GM12878 (cell line): ENCODE measurements around the gene TSPAN11. TPM values are rescaled to one million over a fixed set of nuclear protein-coding genes. Genes with fewer than 3 reads are reported as not detected.
"Not testable (repeated sequence)": the region's sequence is repeated elsewhere in the genome, so short reads cannot be mapped to it uniquely, and the experiment has no call there.

Experiments used
- ATAC-seq: fragments of 200-7000 bp; cut with Tn5 transposase; 3 replicates; pipeline ENCODE4 v1.9.1; 2020; ENCODE audit warnings: mild to moderate bottlenecking, moderate library complexity
- BruUV-seq: library from RNA; stranded (reverse); fragments of 400-500 nt; replicated peaks from 2 replicates; lab custom pipeline; 2021; lab: Mats Ljungman, UMichigan
- CTCF ChIA-PET: fragments of 300-600 bp; sonication (Branson Sonifier 250); formaldehyde crosslinking; extraction: SDS; loops from one replicate; lab custom pipeline; 2021; ENCODE audit warnings: inconsistent platforms; lab: Yijun Ruan, JAX
- POLR2A ChIA-PET: fragments of 350-600 bp; formaldehyde crosslinking; extraction: SDS; loops from one replicate; lab custom pipeline; 2021; ENCODE audit warnings: inconsistent platforms; lab: Charles Lee
- RAD21 ChIA-PET: fragments of 300-600 bp; sonication (Branson Sonifier 250); formaldehyde crosslinking; loops from one replicate; lab custom pipeline; 2023; ENCODE audit warnings: antibody characterized with exemption; ENCODE audit not compliant: unreplicated experiment; lab: Charles Lee
- SMC1A ChIA-PET: fragments of 300-600 bp; sonication (Branson Sonifier 250); formaldehyde crosslinking; loops from one replicate; lab custom pipeline; 2023; ENCODE audit not compliant: unreplicated experiment, uncharacterized antibody; lab: Charles Lee
- DNase-seq: peaks from one replicate; pipeline ENCODE4 v3.0.0-alpha.2; 2011; ENCODE audit warnings: low read depth, low spot score
- FAIRE-seq: peaks from 3 replicates; lab custom pipeline; 2011; peaks lifted over from hg19 to GRCh38; lab: Jason Lieb, UNC
- H2AFZ ChIP-seq: 2 replicates; pipeline ENCODE4 v1.6.0; 2011; ENCODE audit warnings: low read depth, low read length, control low read depth; ENCODE audit not compliant: control insufficient read depth
- H3K27ac ChIP-seq: 2 replicates; pipeline ENCODE4 v1.5.1; 2011; ENCODE audit warnings: control low read depth; ENCODE audit not compliant: control insufficient read depth, insufficient read depth
- H3K27me3 ChIP-seq, 2 experiments: replicated peaks in 1 of 2; 2 replicates each; pipeline versions ENCODE4 v1.6.0 to v1.6.1; 2011; ENCODE audit warnings: low read length in 1 of 2; ENCODE audit not compliant: control insufficient read depth in 2 of 2, insufficient read depth in 2 of 2
- H3K36me3 ChIP-seq, 2 experiments: 2 replicates each; pipeline ENCODE4 v1.5.1; 2011; ENCODE audit warnings: low read length in 1 of 2; ENCODE audit not compliant: control insufficient read depth in 2 of 2, insufficient read depth in 2 of 2
- H3K4me1 ChIP-seq: 2 replicates; pipeline ENCODE4 v1.6.1; 2011; ENCODE audit warnings: mild to moderate bottlenecking, low read length, moderate library complexity, mixed read lengths; ENCODE audit not compliant: control insufficient read depth, insufficient read depth
- H3K4me2 ChIP-seq: 2 replicates; pipeline ENCODE4 v1.6.0; 2011; ENCODE audit warnings: control low read depth; ENCODE audit not compliant: control insufficient read depth, insufficient read depth
- H3K4me3 ChIP-seq: fragments of 200-600 bp; sonication (generic); 2 replicates; pipeline ENCODE4 v1.5.1; 2016
- H3K79me2 ChIP-seq: 2 replicates; pipeline ENCODE4 v1.6.0; 2011; ENCODE audit warnings: low read length; ENCODE audit not compliant: control insufficient read depth, insufficient read depth
- H3K9ac ChIP-seq: 2 replicates; pipeline ENCODE4 v1.8.0; 2011; ENCODE audit warnings: low read length, control low read depth, mixed read lengths; ENCODE audit not compliant: control insufficient read depth, insufficient read depth
- H3K9me3 ChIP-seq: replicated peaks from 3 replicates; pipeline ENCODE4 v1.5.1; 2011; ENCODE audit warnings: mild to moderate bottlenecking, low read length; ENCODE audit not compliant: control insufficient read depth, insufficient read depth
- H4K20me1 ChIP-seq: 2 replicates; pipeline ENCODE4 v1.6.0; 2011; ENCODE audit not compliant: control insufficient read depth, insufficient read depth
- CREM ChIP-seq: IDR thresholded peaks from 2 replicates; pipeline ENCODE4 v1.6.1; 2014; ENCODE audit warnings: antibody characterized with exemption, low read depth
- GABPA ChIP-seq: IDR thresholded peaks from 2 replicates; pipeline ENCODE4 v1.6.1; 2014; ENCODE audit warnings: antibody characterized with exemption, low read depth, mild to moderate bottlenecking, inconsistent platforms
- NR2C2 ChIP-seq: IDR thresholded peaks from 2 replicates; pipeline ENCODE4 v1.6.1; 2011; ENCODE audit warnings: borderline replicate concordance, low read depth; ENCODE audit not compliant: control insufficient read depth, insufficient read length
- SRF ChIP-seq, 2 experiments: IDR thresholded peaks; 2 replicates each; pipeline ENCODE4 v1.6.1; 2011; ENCODE audit warnings: low read depth in 2 of 2, low read length in 2 of 2, mild to moderate bottlenecking in 1 of 2, moderate library complexity in 1 of 2
- WGBS: methylation state at CpG from one replicate; pipeline ENCODE4 v1.1.6; 2016; ENCODE audit warnings: low lambda C conversion rate; ENCODE audit not compliant: insufficient replicate concordance, insufficient coverage; ENCODE audit errors: missing lambda C conversion rate; 5-methylcytosine and 5-hydroxymethylcytosine counted together
- in situ Hi-C: fragments of 300-500 bp; cut with MboI; formaldehyde crosslinking; loops from 9 replicates; pipeline ENCODE4 v1.14.3; 2018; ENCODE audit warnings: mixed read lengths
- intact Hi-C: fragments of 100-400 bp; cut with micrococcal nuclease; formaldehyde crosslinking; loops from one replicate; pipeline ENCODE4 v1.14.2; 2022; ENCODE audit not compliant: unreplicated experiment
- polyA plus RNA-seq, 11 experiments: library from polyadenylated mRNA; depleted of rRNA in 4 of 11; unstranded in 6 of 11; stranded (reverse) in 5 of 11; fragments of >200 nt; fragmentation: Nextera tagmentation in 4 of 11; fragmentation: Illumina TruSeq in 1 of 11; extraction: Ambion mirVana in 4 of 11; extraction: Trizol in 1 of 11; gene quantifications; 1 replicate in 1 of 11; 2 replicates in 10 of 11; pipeline versions ENCODE4 v1.2.1 to v1.2.3, GENCODE V29; 2011 to 2016; ENCODE audit warnings: inconsistent platforms in 2 of 11, missing spikeins in 2 of 11, low read depth in 1 of 11
- total RNA-seq, 4 experiments: library from RNA; depleted of rRNA in 3 of 4; stranded (reverse); fragments of >200 nt in 3 of 4; fragmentation: Illumina TruSeq in 1 of 4; extraction: Trizol in 1 of 4; gene quantifications; 2 replicates each; pipeline versions ENCODE4 v1.2.1 to v1.2.3, GENCODE V29; 2013 to 2021

The TSPAN11 gene
- total and polyA plus RNA-seq, 10 of the 15 experiments (the other 5 are each of a cell fraction or from before 2014, with no cell fraction given) = under 0.01 to 0.27 (median 0.04) TPM; not detected in 6

- TF ChIP-seq GABPA (no peak), SRF (IDR thresholded peaks at IDR 0.05; ENCODE audit: low read depth in 2 of 2, low read length in 2 of 2) (no peak), NR2C2 (no peak)
These were observed 96.8 kb downstream of the TSPAN11 start (continued) for GRCh38 chr12:31023271-31023724.

- no peaks in the 10 kb centered on the region for H3K79me2 ChIP-seq
- 35% methylated on average over 7 of the region's 7 CpGs for WGBS
- no peak for FAIRE-seq
- H3K4me1 ChIP-seq = no peaks in the 10 kb centered on the region
- ATAC-seq = no peak
- no peak overlapping the region for H3K4me3 ChIP-seq
- no peak overlapping the region for H3K27ac ChIP-seq
- H3K4me2 ChIP-seq = no peak overlapping the region
- H3K36me3 ChIP-seq = no peaks in the 10 kb centered on the region
- TF ChIP-seq CREM = no peak
- DNase-seq = no peak
- POLR2A ChIA-PET = interaction anchor here (0.6 kb wide), 1 partner anchor 105 kb away, joined by 3 read pairs; no protein-coding TSS in a partner anchor
- H3K9me3 ChIP-seq = no peaks in the 10 kb centered on the region
- peaks cover 0 to under 1% of the 10 kb centered on the region in 2 experiments; a peak in 1 of 4 replicates for H3K27me3 ChIP-seq
- intact Hi-C loops (no loop called here), in situ Hi-C loops (no loop called here)
- no peak overlapping the region for H2AFZ ChIP-seq
- CTCF ChIA-PET = interaction anchor here (0.7 to 1.6 kb wide), 2 partner anchors 8 to 178 kb away, joined by 4 read pairs; no protein-coding TSS in a partner anchor
- H3K9ac ChIP-seq = no peak overlapping the region
- no peaks in the 10 kb centered on the region for H4K20me1 ChIP-seq
- SMC1A ChIA-PET = no interaction called here
- no TSS peak for BruUV-seq
- RAD21 ChIA-PET = no interaction called here
These were observed 99.7 kb downstream of the TSPAN11 start for GRCh38 chr12:31026202-31026601.

GRCh38 chr12:31027006-31027405 is 100.5 kb downstream of the TSPAN11 start:
- in situ Hi-C loops, H3K36me3 ChIP-seq, RAD21 ChIA-PET, H3K9ac ChIP-seq, POLR2A ChIA-PET, BruUV-seq, intact Hi-C loops, H4K20me1 ChIP-seq, H3K9me3 ChIP-seq, H3K27ac ChIP-seq, FAIRE-seq, H3K4me2 ChIP-seq, ATAC-seq, CTCF ChIA-PET, DNase-seq, H3K4me3 ChIP-seq, SMC1A ChIA-PET, H2AFZ ChIP-seq, H3K27me3 ChIP-seq, H3K79me2 ChIP-seq, H3K4me1 ChIP-seq: not testable (repeated sequence)
- WGBS = 63% methylated on average over 5 of the region's 5 CpGs
